ENCODE measurements around the gene CBLN1. TPM values are rescaled to one million over a fixed set of nuclear protein-coding genes. Genes with fewer than 3 reads are reported as not detected.

Gene CBLN1
- total RNA-seq, 1 donor from 2014 or later, result 0.11 TPM

GRCh38 chr16:49282690-49283375, 1.2 kb upstream of the CBLN1 start:
- FAIRE-seq (no peak), DNase-seq (ENCODE audit: low read depth) (no peak)
- H2AFZ ChIP-seq (ENCODE audit: low read depth, low read length), result no peak overlapping the region
- peaks cover 2% of the 10 kb centered on the region for H3K4me1 Mint-ChIP-seq (ENCODE audit: low read depth, unreplicated experiment)
- H3K9me3 Mint-ChIP-seq (ENCODE audit: unreplicated experiment), result no peaks in the 10 kb centered on the region
- H3K27ac ChIP-seq (ENCODE audit: low read depth, low read length), result no peak overlapping the region
- H3K36me3 ChIP-seq (ENCODE audit: insufficient read depth, low read length), result no peaks in the 10 kb centered on the region
- H3K27me3 Mint-ChIP-seq (ENCODE audit: low read depth, unreplicated experiment), result peaks cover 72% of the 10 kb centered on the region
- H3K9ac ChIP-seq (ENCODE audit: low read length), result no peak overlapping the region
- peak overlapping the region; percentile 83 for H3K4me3 Mint-ChIP-seq (ENCODE audit: unreplicated experiment)
- H3K27me3 ChIP-seq (ENCODE audit: insufficient read depth, low read length), result peaks cover 57% of the 10 kb centered on the region
- H3K9me3 ChIP-seq (ENCODE audit: insufficient read depth, low read depth, low read length), result no peaks in the 10 kb centered on the region
- H3K36me3 Mint-ChIP-seq (ENCODE audit: low read depth, unreplicated experiment), result no peaks in the 10 kb centered on the region
- H3K27ac Mint-ChIP-seq (ENCODE audit: unreplicated experiment), result peak overlapping the region; percentile 48
- no peaks in the 10 kb centered on the region for H4K20me1 ChIP-seq (ENCODE audit: insufficient read depth, low read length)
- no peaks in the 10 kb centered on the region for H3K79me2 ChIP-seq (ENCODE audit: insufficient read depth, low read length)
- peak overlapping the region; percentile 50 for H3K4me2 ChIP-seq (ENCODE audit: low read length)
- H3K4me3 ChIP-seq (ENCODE audit: insufficient read depth, low read depth, low read length), result no peak overlapping the region
- TF ChIP-seq CTCF (IDR thresholded peaks at IDR 0.05; ENCODE audit: insufficient read depth, low read depth, low read length) (no peak), EZH2 (IDR thresholded peaks at IDR 0.05; ENCODE audit: insufficient read depth, low read length) (peak; percentile 67)
- H3K4me1 ChIP-seq (ENCODE audit: insufficient read depth, low read length), result peaks cover 3% of the 10 kb centered on the region

- no peak for TF ChIP-seq EZH2 (IDR thresholded peaks at IDR 0.05; ENCODE audit: insufficient read depth, low read length)
- no peak for TF ChIP-seq CTCF (IDR thresholded peaks at IDR 0.05; ENCODE audit: insufficient read depth, low read depth, low read length)
- Histone ChIP-seq H3K79me2 (ENCODE audit: insufficient read depth, low read length) (no peaks in the 10 kb centered on the region), H3K4me1 (ENCODE audit: insufficient read depth, low read length) (peaks cover 3% of the 10 kb centered on the region), H3K9ac (ENCODE audit: low read length) (no peak overlapping the region), H3K36me3 (ENCODE audit: insufficient read depth, low read length) (no peaks in the 10 kb centered on the region), H3K27me3 (ENCODE audit: insufficient read depth, low read length) (peaks cover 63% of the 10 kb centered on the region), H3K9me3 (ENCODE audit: insufficient read depth, low read depth, low read length) (no peaks in the 10 kb centered on the region), H4K20me1 (ENCODE audit: insufficient read depth, low read length) (no peaks in the 10 kb centered on the region), H3K27ac (ENCODE audit: low read depth, low read length) (no peak overlapping the region), H3K4me3 (ENCODE audit: insufficient read depth, low read depth, low read length) (no peak overlapping the region), H2AFZ (ENCODE audit: low read depth, low read length) (no peak overlapping the region), H3K4me2 (ENCODE audit: low read length) (peak overlapping the region; percentile 50)
- Mint-ChIP-seq H3K9me3 (ENCODE audit: unreplicated experiment) (no peaks in the 10 kb centered on the region), H3K27ac (ENCODE audit: unreplicated experiment) (no peak overlapping the region), H3K4me3 (ENCODE audit: unreplicated experiment) (peak overlapping the region; percentile 83), H3K27me3 (ENCODE audit: low read depth, unreplicated experiment) (peaks cover 76% of the 10 kb centered on the region), H3K36me3 (ENCODE audit: low read depth, unreplicated experiment) (no peaks in the 10 kb centered on the region), H3K4me1 (ENCODE audit: low read depth, unreplicated experiment) (peaks cover 2% of the 10 kb centered on the region)
- FAIRE-seq (no peak), DNase-seq (ENCODE audit: low read depth) (peak; percentile 4)
These were observed 405 bp upstream of the CBLN1 start for GRCh38 chr16:49281843-49282642.
